Activated CD4-positive, alpha-beta memory T cell treated with anti-CD3 and anti-CD28 coated beads for 36 hours (primary cell): ENCODE data around the gene LRRC45. TPM values are rescaled to one million over a fixed set of nuclear protein-coding genes. Genes with fewer than 3 reads are reported as not detected.

Source experiments
- CTCF ChIA-PET: fragments of 350-600 bp; sonication (Branson Sonifier 250); formaldehyde crosslinking; loops from one replicate; lab custom pipeline; 2021; ENCODE audit warnings: antibody characterized with exemption, inconsistent platforms; lab: Charles Lee
- POLR2A ChIA-PET: fragments of 350-600 bp; sonication (Branson Sonifier 250); formaldehyde crosslinking; loops from one replicate; lab custom pipeline; 2021; ENCODE audit warnings: antibody characterized with exemption; lab: Charles Lee
- DNase-seq: peaks from one replicate; pipeline ENCODE4 v3.0.0-alpha.2; 2020
- H3K27ac Mint-ChIP-seq: one replicate; pipeline ENCODE4 v1.8.0; 2021; ENCODE audit warnings: mixed read lengths
- H3K27me3 Mint-ChIP-seq: one replicate; pipeline ENCODE4 v1.8.0; 2021; ENCODE audit warnings: mixed read lengths
- H3K36me3 Mint-ChIP-seq: one replicate; pipeline ENCODE4 v1.8.0; 2021; ENCODE audit warnings: mixed read lengths
- H3K4me1 Mint-ChIP-seq: one replicate; pipeline ENCODE4 v1.8.0; 2021; ENCODE audit warnings: low read depth, mixed read lengths
- H3K4me3 Mint-ChIP-seq: one replicate; pipeline ENCODE4 v1.8.0; 2021; ENCODE audit warnings: mild to moderate bottlenecking, mixed read lengths
- H3K9me3 Mint-ChIP-seq: one replicate; pipeline ENCODE4 v1.8.0; 2021; ENCODE audit warnings: mixed read lengths
- intact Hi-C: fragments of 100-400 bp; cut with micrococcal nuclease; formaldehyde crosslinking; loops from one replicate; pipeline ENCODE4 v1.15.1; 2023
- total RNA-seq, 2 experiments: library from RNA; stranded (reverse); gene quantifications; one replicate each; pipeline ENCODE4 v1.2.3, GENCODE V29; 2021

The LRRC45 gene
- total RNA-seq, 2 experiments from 2014 or later = 16.3 to 19.0 TPM

DNA sequence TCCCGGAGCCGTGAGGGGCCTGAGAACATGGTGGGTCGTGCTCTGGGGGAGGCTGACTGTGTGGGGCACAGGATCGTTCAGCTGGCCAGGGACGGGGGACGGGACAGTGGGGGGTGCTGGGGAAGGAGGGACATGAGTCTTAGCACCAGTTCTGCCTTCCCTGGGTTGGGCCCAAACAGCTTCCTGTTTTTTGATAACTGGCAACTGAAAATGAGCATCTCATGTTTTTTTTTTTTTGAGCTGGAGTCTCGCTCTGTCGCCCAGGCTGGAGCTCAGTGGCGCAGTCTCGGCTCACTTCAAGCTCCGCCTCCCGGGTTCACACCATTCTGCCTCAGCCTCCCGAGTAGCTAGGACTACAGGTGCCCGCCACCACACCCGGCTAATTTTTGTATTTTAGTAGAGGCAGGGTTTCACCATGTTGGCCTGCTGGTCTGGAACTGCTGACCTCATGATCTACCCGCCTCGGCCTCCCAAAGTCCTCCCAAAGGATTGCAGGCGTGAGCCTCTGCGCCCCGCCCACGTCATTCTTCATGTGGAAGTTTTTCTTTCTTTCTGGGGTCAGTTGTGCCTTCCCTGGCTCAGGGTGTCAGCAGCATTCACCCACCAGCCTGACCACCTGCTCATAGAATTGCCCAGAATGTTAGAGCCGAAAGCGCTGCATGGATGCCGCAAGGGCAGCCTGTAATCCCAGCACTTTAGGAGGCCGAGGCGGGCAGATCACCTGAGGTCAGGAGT, 39.3 kb upstream of the LRRC45 start:
- CTCF ChIA-PET = interaction anchor here (1.2 to 1.7 kb wide), 2 partner anchors 24 to 36 kb away, joined by 3 to 5 read pairs; no protein-coding TSS in a partner anchor
- Mint-ChIP-seq H3K27ac (no peak overlapping the region), H3K27me3 (no peaks in the 10 kb centered on the region), H3K36me3 (peaks cover 16% of the 10 kb centered on the region), H3K9me3 (no peaks in the 10 kb centered on the region), H3K4me1 (peaks cover 21% of the 10 kb centered on the region), H3K4me3 (no peak overlapping the region)
- POLR2A ChIA-PET = interaction anchor here (0.7 kb wide), 1 partner anchor 101 kb away, joined by 3 read pairs; no protein-coding TSS in a partner anchor
- DNase-seq = no peak
- intact Hi-C loops = no loop called here

DNA sequence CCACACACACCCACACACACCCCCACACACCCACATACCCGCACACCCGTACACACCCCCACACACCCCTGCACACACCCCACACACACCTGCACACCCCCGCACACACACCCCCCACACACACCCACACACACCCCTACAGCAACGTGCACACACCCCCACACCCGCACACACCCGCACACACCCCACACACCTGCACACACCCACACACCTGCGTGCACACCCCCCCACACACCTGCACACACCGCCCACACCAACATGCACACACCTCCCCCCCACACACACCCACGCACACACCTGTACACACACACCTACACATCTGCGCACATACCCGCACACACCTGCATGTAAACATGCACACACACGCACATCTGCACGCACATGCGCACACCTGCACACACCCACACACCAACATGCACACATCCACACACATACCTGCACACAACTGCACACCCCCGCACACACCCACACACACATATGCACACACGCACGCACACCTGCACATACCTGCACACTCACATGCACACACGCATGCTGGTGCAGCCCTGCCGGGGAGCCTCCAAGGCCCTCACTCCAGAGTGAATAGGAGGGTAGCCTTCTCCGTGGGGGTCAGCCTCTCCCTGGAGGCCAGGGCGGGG, 38.2 kb upstream of the LRRC45 start:
- ChIA-PET CTCF (interaction anchor here (1.4 kb wide), 1 partner anchor 25 kb away, joined by 5 read pairs; no protein-coding TSS in a partner anchor), POLR2A (interaction anchor here (0.7 kb wide), 1 partner anchor 100 kb away, joined by 3 read pairs; no protein-coding TSS in a partner anchor)
- H3K4me3 Mint-ChIP-seq = no peak overlapping the region
- H3K27ac Mint-ChIP-seq = no peak overlapping the region
- no peaks in the 10 kb centered on the region for H3K9me3 Mint-ChIP-seq
- intact Hi-C loops = no loop called here
- peaks cover 16% of the 10 kb centered on the region for H3K36me3 Mint-ChIP-seq
- no peak for DNase-seq
- no peaks in the 10 kb centered on the region for H3K27me3 Mint-ChIP-seq
- H3K4me1 Mint-ChIP-seq = peaks cover 11% of the 10 kb centered on the region

DNA sequence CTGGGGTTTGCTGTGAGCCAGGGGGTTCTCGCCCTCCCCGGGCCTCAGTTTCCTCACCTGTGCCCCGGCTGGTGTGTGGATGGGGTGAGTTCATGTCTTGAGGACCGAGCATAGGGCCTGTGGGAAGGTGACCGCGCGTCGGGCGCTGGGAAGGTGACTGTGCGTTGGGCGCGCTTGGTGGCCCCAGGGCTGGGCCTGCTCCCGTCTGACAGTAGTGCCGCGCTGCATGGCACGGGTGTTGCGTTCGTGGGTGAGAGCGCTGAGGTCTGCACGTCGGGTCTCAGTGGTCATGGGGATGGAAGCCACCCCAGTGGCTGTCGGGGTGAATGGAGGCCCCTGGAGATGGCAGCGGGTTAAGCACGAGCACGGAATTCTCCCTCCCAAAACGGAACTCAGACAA, 36.5 kb upstream of the LRRC45 start:
- CTCF ChIA-PET = interaction anchor here (1.4 kb wide), 1 partner anchor 27 kb away, joined by 5 read pairs; no protein-coding TSS in a partner anchor
- no peaks in the 10 kb centered on the region for H3K9me3 Mint-ChIP-seq
- intact Hi-C loops = no loop called here
- no peak overlapping the region for H3K27ac Mint-ChIP-seq
- POLR2A ChIA-PET = no interaction called here
- H3K4me1 Mint-ChIP-seq = peaks cover 3% of the 10 kb centered on the region
- peaks cover 14% of the 10 kb centered on the region for H3K36me3 Mint-ChIP-seq
- no peak overlapping the region for H3K4me3 Mint-ChIP-seq
- no peak for DNase-seq
- no peaks in the 10 kb centered on the region for H3K27me3 Mint-ChIP-seq

DNA sequence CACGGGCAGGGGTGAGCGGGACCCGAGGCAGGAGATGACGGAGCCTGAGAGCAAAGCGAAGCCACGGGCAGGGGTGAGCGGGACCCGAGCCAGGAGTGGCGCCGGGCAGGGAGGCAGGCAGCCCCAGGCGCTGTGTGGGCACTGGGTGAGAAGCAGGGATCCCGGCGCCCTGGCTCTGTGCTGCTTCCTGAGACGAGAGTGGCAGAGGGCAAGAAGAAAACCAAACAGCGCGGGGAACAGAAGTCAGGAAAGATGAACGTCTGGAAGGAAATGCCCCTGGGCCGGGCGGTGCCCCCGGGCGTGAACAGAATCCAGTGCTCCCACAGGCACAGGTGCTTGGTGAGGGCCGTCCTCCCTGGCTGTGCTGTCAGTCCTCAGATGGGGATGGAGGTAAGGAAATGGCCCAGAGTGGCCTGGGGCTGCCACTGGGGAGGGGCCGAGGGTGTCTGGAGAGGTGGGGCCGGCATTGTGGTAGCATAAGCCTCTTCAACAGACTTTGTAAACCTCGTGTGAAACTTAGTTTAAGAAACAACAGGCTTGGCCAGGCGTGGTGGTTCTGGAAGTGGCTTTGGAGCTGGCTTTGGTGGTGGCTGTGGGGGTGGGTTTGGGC, 35.8 kb upstream of the LRRC45 start:
- no peak for DNase-seq
- Mint-ChIP-seq H3K36me3 (peaks cover 14% of the 10 kb centered on the region), H3K9me3 (no peaks in the 10 kb centered on the region), H3K4me1 (peaks cover 3% of the 10 kb centered on the region), H3K27ac (no peak overlapping the region), H3K27me3 (no peaks in the 10 kb centered on the region), H3K4me3 (no peak overlapping the region)
- intact Hi-C loops = no loop called here
- ChIA-PET POLR2A (no interaction called here), CTCF (no interaction called here)

DNA sequence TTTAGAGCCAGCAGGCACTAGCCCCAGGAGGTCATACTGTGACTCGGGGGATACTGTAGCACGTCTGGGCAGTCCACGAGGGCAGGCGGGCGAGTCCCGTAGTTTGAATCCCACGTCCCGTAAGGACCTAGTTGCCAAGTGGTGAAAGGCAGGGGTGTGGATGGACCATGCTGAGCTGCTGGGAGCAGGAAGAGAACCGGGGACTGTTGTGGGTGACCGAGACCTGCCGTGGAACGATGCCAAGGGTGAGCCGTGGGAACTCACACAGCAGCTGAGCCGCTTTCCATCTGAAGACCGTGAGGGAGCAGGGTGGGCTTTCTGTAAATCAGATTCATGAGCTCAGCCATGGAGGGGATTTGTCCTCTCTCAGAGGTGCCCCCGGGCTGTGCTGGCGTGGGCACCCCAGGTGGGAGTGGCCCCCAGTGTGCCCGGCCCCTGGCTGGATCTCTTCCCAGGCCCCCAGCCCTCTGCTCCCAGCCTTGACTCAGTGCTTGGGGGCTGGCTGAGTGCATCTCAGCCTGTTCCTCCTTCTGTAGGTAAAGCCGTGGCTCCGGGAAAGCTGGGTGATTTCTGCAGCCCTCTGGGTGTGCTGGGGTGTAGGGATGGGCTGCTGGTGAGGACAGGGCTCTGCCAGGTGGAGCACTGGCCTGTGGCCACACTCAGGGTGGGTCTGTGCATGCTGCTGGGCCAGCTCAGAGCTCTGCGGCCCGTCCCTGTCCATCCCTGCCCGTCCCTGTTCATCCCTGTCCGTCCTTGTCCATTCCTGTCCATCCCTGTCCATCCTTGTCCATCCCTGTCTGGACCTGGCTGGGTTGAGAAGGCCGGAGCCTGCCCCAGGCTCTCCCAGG, 32.0 kb upstream of the LRRC45 start:
- DNase-seq = no peak
- H3K27ac Mint-ChIP-seq = no peak overlapping the region
- ChIA-PET CTCF (interaction anchor here (0.6 to 1.8 kb wide), 2 partner anchors 13 to 32 kb away, joined by 3 to 6 read pairs; no protein-coding TSS in a partner anchor), POLR2A (interaction anchor here (0.6 kb wide), 1 partner anchor 15 kb away, joined by 3 read pairs; no protein-coding TSS in a partner anchor)
- peaks cover 6% of the 10 kb centered on the region for H3K36me3 Mint-ChIP-seq
- no peak overlapping the region for H3K4me3 Mint-ChIP-seq
- H3K9me3 Mint-ChIP-seq = no peaks in the 10 kb centered on the region
- H3K4me1 Mint-ChIP-seq = no peaks in the 10 kb centered on the region
- intact Hi-C loops = no loop called here
- H3K27me3 Mint-ChIP-seq = no peaks in the 10 kb centered on the region

DNA sequence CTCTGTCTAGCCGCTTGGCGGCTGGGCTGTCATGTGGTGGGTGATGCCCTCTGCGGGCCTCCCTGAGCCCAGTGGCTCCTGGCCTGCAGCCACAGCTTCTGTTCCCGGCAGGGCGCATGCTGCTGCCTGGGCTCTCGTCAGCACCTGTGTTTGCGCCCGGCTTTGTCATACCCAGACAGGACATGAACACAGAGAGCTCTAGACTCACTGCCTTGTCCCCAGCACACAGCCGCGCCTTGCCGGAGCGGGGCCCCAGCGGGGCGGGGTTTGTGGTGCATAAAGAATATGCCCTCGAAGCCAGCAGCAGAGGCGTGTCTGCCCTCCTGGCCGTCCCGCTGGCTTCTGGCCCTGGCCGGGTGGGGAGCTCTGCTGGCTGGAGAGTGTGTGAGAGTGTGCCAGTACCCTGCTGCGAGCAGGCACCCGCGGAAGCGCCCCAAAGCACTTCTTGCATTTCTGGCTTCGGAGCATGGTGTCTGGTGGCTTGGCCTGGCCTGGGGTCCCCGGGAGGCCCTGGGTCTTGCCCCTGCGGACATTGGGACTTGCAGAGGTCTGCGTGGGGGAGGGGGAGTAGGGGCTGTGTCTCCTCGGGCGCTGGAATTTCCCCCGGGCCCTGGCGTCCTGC, 31.3 kb upstream of the LRRC45 start:
- POLR2A ChIA-PET = no interaction called here
- H3K36me3 Mint-ChIP-seq = peaks cover 2% of the 10 kb centered on the region
- DNase-seq = no peak
- intact Hi-C loops = no loop called here
- CTCF ChIA-PET = interaction anchor here (1.8 kb wide), 1 partner anchor 32 kb away, joined by 6 read pairs; no protein-coding TSS in a partner anchor
- no peaks in the 10 kb centered on the region for H3K27me3 Mint-ChIP-seq
- no peaks in the 10 kb centered on the region for H3K4me1 Mint-ChIP-seq
- H3K27ac Mint-ChIP-seq = no peak overlapping the region
- no peaks in the 10 kb centered on the region for H3K9me3 Mint-ChIP-seq
- H3K4me3 Mint-ChIP-seq = no peak overlapping the region

DNA sequence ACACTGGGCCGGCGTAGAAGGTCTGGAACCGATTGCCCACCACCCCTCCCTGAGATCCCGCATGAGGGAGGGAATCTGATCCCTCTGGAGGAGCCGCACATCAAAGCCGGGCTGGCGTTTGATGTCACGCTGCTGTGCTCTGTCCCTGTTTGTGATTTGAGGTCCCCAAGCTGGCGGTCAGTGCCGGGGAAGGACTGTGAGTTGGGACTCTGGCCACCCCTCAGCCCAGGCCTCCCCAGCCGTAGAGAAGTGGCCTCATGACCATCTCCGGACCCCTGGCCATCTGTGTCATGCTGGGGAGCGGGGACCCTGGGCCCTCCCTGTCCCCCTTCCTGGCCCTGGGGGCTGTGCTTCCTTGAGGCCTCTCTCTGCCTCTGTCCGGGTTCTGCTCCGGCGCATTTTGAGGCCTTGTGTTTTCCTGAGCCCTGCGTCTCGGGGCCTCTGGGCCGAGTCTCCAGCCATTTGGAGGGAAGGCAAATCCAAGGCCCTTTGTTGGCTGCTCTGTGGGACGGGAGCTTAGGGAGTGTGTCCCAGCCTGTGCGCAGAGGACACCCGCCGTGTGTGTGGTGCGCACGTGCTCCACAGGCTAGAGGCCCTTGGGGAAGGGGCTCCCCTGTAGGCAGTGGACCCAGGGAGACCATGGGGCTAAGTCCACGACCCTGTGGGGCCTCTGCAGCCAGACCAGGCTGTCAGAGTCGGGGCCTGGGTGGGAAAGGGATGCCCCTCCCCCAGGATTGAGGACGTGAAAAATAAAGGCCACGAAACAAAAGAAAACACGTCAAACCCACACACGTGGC, 30.6 kb upstream of the LRRC45 start:
- Mint-ChIP-seq H3K36me3 (peaks cover 1% of the 10 kb centered on the region), H3K27ac (no peak overlapping the region), H3K9me3 (no peaks in the 10 kb centered on the region), H3K4me3 (no peak overlapping the region), H3K4me1 (no peaks in the 10 kb centered on the region), H3K27me3 (no peaks in the 10 kb centered on the region)
- intact Hi-C loops = no loop called here
- ChIA-PET CTCF (no interaction called here), POLR2A (no interaction called here)
- DNase-seq = no peak

DNA sequence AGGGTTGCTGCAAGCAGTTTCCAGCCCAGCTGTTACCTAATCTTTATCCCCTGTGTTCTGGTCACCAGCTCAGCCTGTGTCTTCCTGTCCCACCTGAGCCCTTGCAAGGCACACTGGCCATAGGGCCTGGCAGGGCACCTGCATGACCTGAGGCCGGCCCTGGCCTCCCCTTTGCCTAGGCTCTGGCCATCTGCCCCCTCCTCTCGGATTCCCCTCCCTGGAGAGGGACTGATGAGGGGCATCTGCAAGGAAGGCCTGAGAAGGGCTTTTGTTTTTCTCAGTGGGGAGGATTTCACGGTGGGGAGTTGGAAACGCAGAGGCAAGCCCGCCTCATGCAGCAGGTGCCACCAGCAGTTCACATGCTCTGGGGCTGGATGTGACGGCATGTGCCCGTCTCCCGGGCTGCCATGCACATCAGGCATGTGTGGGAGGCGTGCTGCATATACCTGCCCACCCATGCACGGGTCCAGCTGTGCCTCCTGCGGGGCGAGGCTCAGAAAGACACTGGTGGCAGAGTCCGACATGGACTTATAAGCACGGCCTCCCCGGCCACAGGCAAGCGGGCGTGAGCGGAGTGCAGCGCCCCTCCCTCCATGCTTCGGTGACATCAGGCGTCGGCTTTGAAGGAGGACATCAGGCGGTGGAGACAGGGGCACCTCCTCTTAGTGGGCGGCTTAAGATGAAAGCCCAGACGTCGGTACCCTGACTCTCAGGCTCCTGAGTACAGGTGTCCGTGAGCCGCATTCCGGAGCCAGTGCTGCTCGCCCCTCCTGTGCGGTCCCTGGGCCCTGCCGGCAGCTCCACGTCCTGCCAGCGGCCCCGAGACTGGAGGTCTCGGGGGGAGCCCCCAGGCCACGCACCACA, 29.1 kb upstream of the LRRC45 start:
- H3K9me3 Mint-ChIP-seq = no peaks in the 10 kb centered on the region
- H3K27ac Mint-ChIP-seq = no peak overlapping the region
- H3K36me3 Mint-ChIP-seq = peaks cover 1% of the 10 kb centered on the region
- H3K27me3 Mint-ChIP-seq = no peaks in the 10 kb centered on the region
- ChIA-PET POLR2A (no interaction called here), CTCF (no interaction called here)
- no peaks in the 10 kb centered on the region for H3K4me1 Mint-ChIP-seq
- no peak overlapping the region for H3K4me3 Mint-ChIP-seq
- intact Hi-C loops = no loop called here
- DNase-seq = no peak

DNA sequence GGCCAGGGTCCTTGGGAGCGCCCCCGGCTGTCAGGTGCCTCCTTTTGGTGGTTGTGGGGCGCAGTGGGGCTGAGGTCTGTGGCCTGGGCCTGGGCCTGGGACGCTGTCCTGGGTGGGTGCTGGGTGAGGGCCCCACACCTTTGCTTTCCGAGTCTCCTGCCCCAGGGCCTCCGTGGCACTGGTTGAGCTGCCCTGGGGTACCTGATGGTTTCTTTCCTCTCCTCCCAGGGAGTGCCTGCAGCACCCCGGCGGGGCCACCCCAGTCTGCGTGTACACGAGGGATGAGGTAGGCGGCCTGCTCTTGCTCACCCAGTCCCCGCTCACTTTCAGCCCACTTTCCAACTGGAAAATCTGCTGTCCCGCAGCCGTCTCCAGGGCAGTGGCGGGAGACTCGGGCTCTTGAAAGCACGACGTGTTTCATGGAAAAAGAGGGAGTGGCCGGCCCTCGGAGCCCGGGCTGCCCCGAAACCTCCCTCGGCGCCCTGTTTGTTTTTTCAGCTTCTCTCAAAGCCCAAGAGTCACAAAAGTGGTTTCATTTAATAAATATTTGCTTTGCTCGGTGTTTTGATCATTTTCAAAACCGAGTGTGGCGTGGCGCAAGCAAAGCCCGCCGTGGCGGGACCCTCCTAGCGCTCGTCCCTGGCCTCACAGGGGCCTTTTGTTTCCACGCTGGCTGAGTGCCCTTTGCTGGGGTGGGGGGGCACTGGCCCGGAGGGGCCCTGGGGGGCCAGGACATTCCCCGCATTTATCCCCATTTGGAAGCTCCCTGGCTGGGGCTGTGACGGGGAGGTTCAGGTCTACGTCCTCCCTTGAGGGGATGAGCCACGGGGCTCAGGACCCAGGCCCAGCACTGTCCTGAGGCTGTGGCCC, 28.3 kb upstream of the LRRC45 start:
- DNase-seq = no peak
- no peaks in the 10 kb centered on the region for H3K27me3 Mint-ChIP-seq
- H3K4me1 Mint-ChIP-seq = no peaks in the 10 kb centered on the region
- no peak overlapping the region for H3K27ac Mint-ChIP-seq
- CTCF ChIA-PET = no interaction called here
- no peaks in the 10 kb centered on the region for H3K9me3 Mint-ChIP-seq
- intact Hi-C loops = no loop called here
- H3K36me3 Mint-ChIP-seq = peaks cover 1% of the 10 kb centered on the region
- no peak overlapping the region for H3K4me3 Mint-ChIP-seq
- POLR2A ChIA-PET = no interaction called here
